ENCODE results near the gene SYTL5.
A peak's percentile ranks its signal among the peaks of the same experiment; 100 is the strongest.

SYTL5 gene

DNA sequence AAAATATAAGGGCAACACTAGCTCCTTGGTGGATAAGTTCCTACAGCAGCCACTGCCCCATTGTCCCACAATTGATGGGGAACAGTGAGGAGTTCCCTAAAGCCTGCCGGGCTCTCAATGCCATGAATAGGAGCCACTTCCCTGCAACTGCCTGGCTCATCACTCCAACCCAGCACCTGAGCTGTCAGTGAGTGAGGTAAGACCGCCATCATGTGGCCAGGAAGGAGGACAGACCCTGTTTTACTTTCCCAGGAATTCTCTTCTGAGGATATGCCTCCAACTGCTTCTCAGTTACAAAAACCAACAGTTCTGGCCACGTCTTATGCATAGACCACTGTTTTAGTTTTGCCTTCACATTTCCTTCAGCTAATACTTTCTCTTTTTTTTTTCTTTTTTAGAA, 168.8 kb downstream of the SYTL5 start:
- DNase-seq = peak; percentile 49
- in situ Hi-C loops (cut with MboI; ENCODE audit: low pct_unique_long_range_greater_than_20kb, low sequenced_read_pairs) = no loop called here

DNA sequence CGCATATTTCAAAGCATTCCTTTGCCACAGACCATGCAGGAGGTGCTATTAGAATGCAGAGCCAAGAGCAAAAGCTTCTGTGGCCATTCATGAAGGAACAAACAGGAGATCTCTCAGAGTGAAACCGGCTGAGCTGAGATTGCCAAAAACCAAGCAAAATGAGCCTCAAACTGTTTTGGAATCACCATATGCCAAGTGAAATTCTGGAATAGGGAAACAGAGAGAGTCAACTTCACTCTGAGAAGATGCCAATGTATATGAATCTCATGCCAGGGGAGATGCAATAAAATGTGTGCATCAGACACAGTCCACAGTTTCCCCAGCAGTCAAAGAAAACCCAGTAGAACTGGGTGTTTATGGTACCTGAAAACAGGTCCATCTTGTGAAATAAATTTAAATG, 172.0 kb downstream of the SYTL5 start:
- in situ Hi-C loops (cut with MboI; ENCODE audit: low pct_unique_long_range_greater_than_20kb, low sequenced_read_pairs) = no loop called here

More for the DNA sequence above, 172.0 kb downstream of the SYTL5 start:
- no peak for DNase-seq

Data from KBM-7 (cell line).